H9 (cell line): ENCODE measurements around the gene CFAP107. TPM values are rescaled to one million over a fixed set of nuclear protein-coding genes. Genes with fewer than 3 reads are reported as not detected.

Source experiments
- DNase-seq: peaks from one replicate; pipeline ENCODE4 v3.0.0-alpha.2; 2017
- H2AFZ ChIP-seq: one replicate; pipeline ENCODE4 v1.6.1; 2013; ENCODE audit warnings: mild to moderate bottlenecking, low read length, control low read depth, moderate library complexity
- H2AK5ac ChIP-seq: 2 replicates; pipeline ENCODE4 v1.6.1; 2013; ENCODE audit warnings: low read length, control low read depth, mixed read lengths; ENCODE audit not compliant: insufficient read length
- H2BK120ac ChIP-seq: one replicate; pipeline ENCODE4 v1.6.1; 2013; ENCODE audit warnings: low read depth, mild to moderate bottlenecking, low read length, control low read depth, inconsistent platforms; ENCODE audit not compliant: poor library complexity, severe bottlenecking
- H2BK12ac ChIP-seq: 2 replicates; pipeline ENCODE4 v1.6.1; 2013; ENCODE audit warnings: low read length, control low read depth, mixed read lengths, low read depth; ENCODE audit not compliant: insufficient read length
- H2BK15ac ChIP-seq: 2 replicates; pipeline ENCODE4 v1.6.1; 2013; ENCODE audit warnings: low read depth, low read length, control low read depth
- H2BK20ac ChIP-seq: one replicate; pipeline ENCODE4 v1.6.1; 2013; ENCODE audit warnings: low read depth, mild to moderate bottlenecking, low read length, control low read depth, inconsistent platforms; ENCODE audit not compliant: poor library complexity, severe bottlenecking
- H2BK5ac ChIP-seq: 2 replicates; pipeline ENCODE4 v1.6.1; 2013; ENCODE audit warnings: low read length, control low read depth, mixed read lengths; ENCODE audit not compliant: insufficient read length
- H3K14ac ChIP-seq: 2 replicates; pipeline ENCODE4 v1.6.1; 2013; ENCODE audit warnings: low read length, control low read depth; ENCODE audit not compliant: insufficient read depth
- H3K18ac ChIP-seq: 2 replicates; pipeline ENCODE4 v1.6.1; 2013; ENCODE audit warnings: low read depth, mild to moderate bottlenecking, mixed read lengths, low read length, control low read depth; ENCODE audit not compliant: insufficient read length
- H3K23ac ChIP-seq: 2 replicates; pipeline ENCODE4 v1.6.1; 2013; ENCODE audit warnings: low read length, control low read depth, mixed read lengths, low read depth; ENCODE audit not compliant: insufficient read length
- H3K23me2 ChIP-seq: 2 replicates; pipeline ENCODE4 v1.6.1; 2013; ENCODE audit warnings: low read depth, mild to moderate bottlenecking, mixed read lengths, low read length, control low read depth; ENCODE audit not compliant: insufficient read length, poor library complexity, severe bottlenecking
- H3K27ac ChIP-seq: 2 replicates; pipeline ENCODE4 v1.5.1; 2013; ENCODE audit warnings: low read length, control low read depth, mixed read lengths, low read depth; ENCODE audit not compliant: insufficient read length
- H3K27me3 ChIP-seq: 2 replicates; pipeline ENCODE4 v1.6.1; 2013; ENCODE audit warnings: low read length, control low read depth, inconsistent platforms; ENCODE audit not compliant: insufficient read depth
- H3K4ac ChIP-seq: 2 replicates; pipeline ENCODE4 v1.6.1; 2013; ENCODE audit warnings: low read depth, mild to moderate bottlenecking, control low read depth, inconsistent platforms, low read length, moderate library complexity
- H3K4me1 ChIP-seq: 2 replicates; pipeline ENCODE4 v1.6.1; 2013; ENCODE audit warnings: low read length, control low read depth, inconsistent platforms; ENCODE audit not compliant: insufficient read depth
- H3K4me2 ChIP-seq: 2 replicates; pipeline ENCODE4 v1.6.1; 2013; ENCODE audit warnings: low read length, control low read depth, mixed read lengths; ENCODE audit not compliant: insufficient read length, insufficient read depth
- H3K56ac ChIP-seq: 2 replicates; pipeline ENCODE4 v1.6.1; 2013; ENCODE audit warnings: low read depth, mild to moderate bottlenecking, mixed read lengths, low read length, control low read depth; ENCODE audit not compliant: insufficient read length
- H3K79me1 ChIP-seq: 2 replicates; pipeline ENCODE4 v1.6.1; 2013; ENCODE audit warnings: low read depth, mild to moderate bottlenecking, moderate library complexity, low read length, control low read depth, inconsistent platforms; ENCODE audit not compliant: insufficient read depth, poor library complexity, severe bottlenecking
- H3K79me2 ChIP-seq: 2 replicates; pipeline ENCODE4 v1.6.1; 2013; ENCODE audit warnings: low read length, control low read depth, inconsistent platforms; ENCODE audit not compliant: insufficient read depth
- H3K9ac ChIP-seq: 2 replicates; pipeline ENCODE4 v1.6.1; 2013; ENCODE audit warnings: low read length, control low read depth, mixed read lengths; ENCODE audit not compliant: insufficient read length; ENCODE audit errors: extremely low read depth
- H3K9me3 ChIP-seq: one replicate; pipeline ENCODE4 v1.6.1; 2013; ENCODE audit warnings: low read depth, low read length, inconsistent platforms; ENCODE audit not compliant: control insufficient read depth
- H3T11ph ChIP-seq: one replicate; pipeline ENCODE4 v1.6.1; 2013; ENCODE audit warnings: mild to moderate bottlenecking, low read length, control low read depth, inconsistent platforms
- H4K20me1 ChIP-seq: one replicate; pipeline ENCODE4 v1.6.1; 2013; ENCODE audit not compliant: control insufficient read depth, insufficient read length, insufficient read depth
- H4K5ac ChIP-seq: 2 replicates; pipeline ENCODE4 v1.6.1; 2013; ENCODE audit warnings: low read depth, mild to moderate bottlenecking, mixed read lengths, low read length, control low read depth; ENCODE audit not compliant: insufficient read length
- H4K8ac ChIP-seq: replicated peaks from 2 replicates; pipeline ENCODE4 v1.6.1; 2013; ENCODE audit warnings: low read length, control low read depth, mixed read lengths, low read depth; ENCODE audit not compliant: insufficient read length
- H4K91ac ChIP-seq: 2 replicates; pipeline ENCODE4 v1.6.1; 2013; ENCODE audit warnings: low read depth, mild to moderate bottlenecking, moderate library complexity, mixed read lengths, low read length, control low read depth; ENCODE audit not compliant: insufficient read length
- H3K27ac Mint-ChIP-seq, 3 experiments: 2 replicates in 2 of 3; 3 replicates in 1 of 3; pipeline ENCODE4 v1.8.0; 2020 to 2021; ENCODE audit warnings: mixed read lengths in 3 of 3, mild to moderate bottlenecking in 1 of 3, moderate library complexity in 1 of 3
- H3K27me3 Mint-ChIP-seq: 2 replicates; pipeline ENCODE4 v1.8.0; 2021; ENCODE audit warnings: low read depth, mild to moderate bottlenecking, moderate library complexity, mixed read lengths
- H3K36me3 Mint-ChIP-seq, 3 experiments: 2 replicates in 2 of 3; 3 replicates in 1 of 3; pipeline ENCODE4 v1.8.0; 2020 to 2021; ENCODE audit warnings: low read depth in 3 of 3, mixed read lengths in 3 of 3; ENCODE audit not compliant: insufficient read depth in 1 of 3
- H3K4me1 Mint-ChIP-seq, 2 experiments: 2 replicates each; pipeline ENCODE4 v1.8.0; 2020; ENCODE audit warnings: mixed read lengths in 2 of 2
- H3K4me3 Mint-ChIP-seq, 2 experiments: 2 replicates in 1 of 2; 3 replicates in 1 of 2; pipeline ENCODE4 v1.8.0; 2020 to 2021; ENCODE audit warnings: mild to moderate bottlenecking in 2 of 2, mixed read lengths in 2 of 2, moderate library complexity in 1 of 2
- H3K9me3 Mint-ChIP-seq, 2 experiments: 2 replicates in 1 of 2; 3 replicates in 1 of 2; pipeline ENCODE4 v1.8.0; 2020; ENCODE audit warnings: mild to moderate bottlenecking in 2 of 2, mixed read lengths in 2 of 2, moderate library complexity in 1 of 2
- WGBS: extraction: QIAGEN DNeasy Blood & Tissue Kit; methylation state at CpG from one replicate; pipeline ENCODE4 v1.1.7; 2013; ENCODE audit warnings: missing lambda C conversion rate, low lambda C conversion rate, mixed read lengths; ENCODE audit not compliant: insufficient read length; ENCODE audit errors: extremely low coverage; 5-methylcytosine and 5-hydroxymethylcytosine counted together
- total RNA-seq: library from RNA; stranded (reverse); gene quantifications from 2 replicates; pipeline ENCODE4 v1.2.1, GENCODE V29; 2021
- TF ChIP-seq, protein P1 (sequence below): fragments of 200-600 bp; sonication (generic); conservative IDR thresholded peaks from 3 replicates; pipeline ENCODE4 v1.8.0; 2021; ENCODE audit warnings: antibody characterized with exemption, mild to moderate bottlenecking

The CFAP107 gene
- total RNA-seq, 1 experiment from 2014 or later = not detected

DNA sequence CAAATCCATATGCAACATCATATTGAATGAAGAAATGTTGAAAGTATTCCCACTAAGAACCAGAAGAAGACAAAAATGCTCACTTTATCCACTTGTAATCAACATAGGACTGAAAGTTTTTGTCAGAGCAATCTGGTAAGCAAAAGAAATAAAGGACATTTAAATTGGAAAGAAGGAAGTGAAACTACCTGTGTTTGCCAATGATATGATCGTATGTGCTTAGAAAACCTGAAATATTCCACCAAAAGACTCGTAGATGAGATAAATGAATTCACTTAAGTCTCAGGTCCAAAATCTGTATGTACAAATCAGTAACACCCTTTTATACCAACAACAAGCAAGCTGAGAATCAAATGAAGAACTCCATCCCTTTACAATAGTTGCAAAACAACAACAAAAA, 53.7 kb downstream of the CFAP107 start:
- Histone ChIP-seq H2AFZ (no peak overlapping the region), H3K56ac (no peak overlapping the region), H4K8ac (no peak overlapping the region), H4K5ac (no peak overlapping the region), H3T11ph (no peak overlapping the region), H2BK20ac (no peak overlapping the region), H3K4me1 (no peaks in the 10 kb centered on the region), H3K4ac (no peak overlapping the region), H3K18ac (no peak overlapping the region), H2BK12ac (no peak overlapping the region), H3K14ac (no peak overlapping the region), H2BK120ac (no peak overlapping the region), H4K91ac (no peak overlapping the region), H2BK15ac (no peak overlapping the region), H2AK5ac (no peak overlapping the region), H3K27me3 (no peaks in the 10 kb centered on the region), H3K27ac (no peak overlapping the region), H3K79me2 (no peaks in the 10 kb centered on the region), H3K79me1 (no peaks in the 10 kb centered on the region), H3K9me3 (peaks cover 14% of the 10 kb centered on the region), H2BK5ac (no peak overlapping the region), H3K9ac (no peak overlapping the region), H4K20me1 (no peaks in the 10 kb centered on the region), H3K4me2 (no peak overlapping the region), H3K23ac (no peak overlapping the region), H3K23me2 (no peaks in the 10 kb centered on the region)
- no CpG with 5 or more reads among the region's 2 CpGs for WGBS
- Mint-ChIP-seq H3K27me3 (no peaks in the 10 kb centered on the region; the same call in none of the 2 replicates), H3K27ac (no peak overlapping the region), H3K4me3 (no peak overlapping the region), H3K9me3 (peaks cover 66 to 87% of the 10 kb centered on the region in 2 experiments), H3K36me3 (peaks cover 0 to 16% (median 2%) of the 10 kb centered on the region in 3 experiments; a peak in 4 of 7 replicates), H3K4me1 (no peaks in the 10 kb centered on the region)
- no peak for DNase-seq
- TF ChIP-seq, protein P1, sequence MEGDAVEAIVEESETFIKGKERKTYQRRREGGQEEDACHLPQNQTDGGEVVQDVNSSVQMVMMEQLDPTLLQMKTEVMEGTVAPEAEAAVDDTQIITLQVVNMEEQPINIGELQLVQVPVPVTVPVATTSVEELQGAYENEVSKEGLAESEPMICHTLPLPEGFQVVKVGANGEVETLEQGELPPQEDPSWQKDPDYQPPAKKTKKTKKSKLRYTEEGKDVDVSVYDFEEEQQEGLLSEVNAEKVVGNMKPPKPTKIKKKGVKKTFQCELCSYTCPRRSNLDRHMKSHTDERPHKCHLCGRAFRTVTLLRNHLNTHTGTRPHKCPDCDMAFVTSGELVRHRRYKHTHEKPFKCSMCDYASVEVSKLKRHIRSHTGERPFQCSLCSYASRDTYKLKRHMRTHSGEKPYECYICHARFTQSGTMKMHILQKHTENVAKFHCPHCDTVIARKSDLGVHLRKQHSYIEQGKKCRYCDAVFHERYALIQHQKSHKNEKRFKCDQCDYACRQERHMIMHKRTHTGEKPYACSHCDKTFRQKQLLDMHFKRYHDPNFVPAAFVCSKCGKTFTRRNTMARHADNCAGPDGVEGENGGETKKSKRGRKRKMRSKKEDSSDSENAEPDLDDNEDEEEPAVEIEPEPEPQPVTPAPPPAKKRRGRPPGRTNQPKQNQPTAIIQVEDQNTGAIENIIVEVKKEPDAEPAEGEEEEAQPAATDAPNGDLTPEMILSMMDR = no peak
